ENCODE results near the gene B9D2. TPM values are rescaled to one million over a fixed set of nuclear protein-coding genes. Genes with fewer than 3 reads are reported as not detected.

B9D2 gene
- total RNA-seq, 3 donors from 2014 or later = 4.0 to 7.3 (median 4.3) TPM

DNA sequence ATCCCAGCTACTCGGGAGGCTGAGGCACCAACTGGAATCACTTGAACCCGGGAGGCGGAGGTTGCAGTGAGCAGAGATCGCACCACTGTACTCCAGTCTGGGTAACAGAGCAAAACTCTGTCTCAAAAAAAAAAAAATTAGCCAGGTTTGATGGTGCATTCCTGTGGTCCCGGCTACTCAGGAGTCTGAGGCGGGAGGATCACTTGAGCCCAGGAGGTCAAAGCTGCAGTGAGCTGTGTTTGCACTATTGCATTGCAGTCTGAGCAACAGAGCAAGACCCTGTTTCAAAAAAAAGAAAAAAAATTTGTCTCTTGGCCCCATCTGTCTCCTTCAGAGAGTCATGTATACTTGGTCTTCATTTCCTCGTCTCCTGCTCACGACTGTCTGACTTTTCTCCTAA is 52.3 kb downstream of the B9D2 start:
- TF ChIP-seq POLR2A (IDR thresholded peaks at IDR 0.05) = no peak
- no peak for TF ChIP-seq POLR2AphosphoS5 (IDR thresholded peaks at IDR 0.05)
- TF ChIP-seq, protein P1, sequence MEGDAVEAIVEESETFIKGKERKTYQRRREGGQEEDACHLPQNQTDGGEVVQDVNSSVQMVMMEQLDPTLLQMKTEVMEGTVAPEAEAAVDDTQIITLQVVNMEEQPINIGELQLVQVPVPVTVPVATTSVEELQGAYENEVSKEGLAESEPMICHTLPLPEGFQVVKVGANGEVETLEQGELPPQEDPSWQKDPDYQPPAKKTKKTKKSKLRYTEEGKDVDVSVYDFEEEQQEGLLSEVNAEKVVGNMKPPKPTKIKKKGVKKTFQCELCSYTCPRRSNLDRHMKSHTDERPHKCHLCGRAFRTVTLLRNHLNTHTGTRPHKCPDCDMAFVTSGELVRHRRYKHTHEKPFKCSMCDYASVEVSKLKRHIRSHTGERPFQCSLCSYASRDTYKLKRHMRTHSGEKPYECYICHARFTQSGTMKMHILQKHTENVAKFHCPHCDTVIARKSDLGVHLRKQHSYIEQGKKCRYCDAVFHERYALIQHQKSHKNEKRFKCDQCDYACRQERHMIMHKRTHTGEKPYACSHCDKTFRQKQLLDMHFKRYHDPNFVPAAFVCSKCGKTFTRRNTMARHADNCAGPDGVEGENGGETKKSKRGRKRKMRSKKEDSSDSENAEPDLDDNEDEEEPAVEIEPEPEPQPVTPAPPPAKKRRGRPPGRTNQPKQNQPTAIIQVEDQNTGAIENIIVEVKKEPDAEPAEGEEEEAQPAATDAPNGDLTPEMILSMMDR (IDR thresholded peaks at IDR 0.05) = no peak
- Histone ChIP-seq H3K4me3 (no peak overlapping the region), H3K4me1 (peaks cover 3 to 18% of the 10 kb centered on the region in 2 donors), H3K27me3 (no peaks in the 10 kb centered on the region), H3K36me3 (no peaks in the 10 kb centered on the region), H3K27ac (no peak overlapping the region), H3K9me3 (no peaks in the 10 kb centered on the region)
- no peak for DNase-seq (ENCODE audit: low spot score in 2 of 2)
- intact Hi-C loops (cut with DNase I; ENCODE audit: low total_unique reads) = no loop called here

DNA sequence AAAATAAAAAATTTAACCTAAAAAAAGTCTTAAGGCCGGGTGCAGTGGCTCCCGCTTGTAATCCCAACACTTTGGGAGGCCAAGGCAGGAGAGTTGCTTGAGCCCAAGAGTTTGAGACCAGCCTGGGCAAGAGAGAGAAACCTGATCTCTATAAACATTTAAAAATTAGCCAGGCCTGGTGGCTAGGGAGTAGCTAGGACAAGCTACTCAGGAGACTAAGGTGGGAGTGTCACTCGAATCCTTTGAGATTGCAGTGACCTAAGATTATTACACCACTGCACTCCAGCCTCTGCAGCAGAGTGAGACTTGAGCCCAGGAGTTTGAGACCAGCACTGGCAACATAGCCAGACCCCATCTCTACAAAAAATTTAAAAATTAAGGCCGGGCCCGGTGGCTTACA is 52.9 kb downstream of the B9D2 start:
- DNase-seq (ENCODE audit: low spot score in 2 of 2) = no peak
- peaks cover 3 to 18% of the 10 kb centered on the region in 2 donors for H3K4me1 ChIP-seq
- H3K27ac ChIP-seq = peak overlapping the region in 1 of 2 donors; percentile 96

DNA sequence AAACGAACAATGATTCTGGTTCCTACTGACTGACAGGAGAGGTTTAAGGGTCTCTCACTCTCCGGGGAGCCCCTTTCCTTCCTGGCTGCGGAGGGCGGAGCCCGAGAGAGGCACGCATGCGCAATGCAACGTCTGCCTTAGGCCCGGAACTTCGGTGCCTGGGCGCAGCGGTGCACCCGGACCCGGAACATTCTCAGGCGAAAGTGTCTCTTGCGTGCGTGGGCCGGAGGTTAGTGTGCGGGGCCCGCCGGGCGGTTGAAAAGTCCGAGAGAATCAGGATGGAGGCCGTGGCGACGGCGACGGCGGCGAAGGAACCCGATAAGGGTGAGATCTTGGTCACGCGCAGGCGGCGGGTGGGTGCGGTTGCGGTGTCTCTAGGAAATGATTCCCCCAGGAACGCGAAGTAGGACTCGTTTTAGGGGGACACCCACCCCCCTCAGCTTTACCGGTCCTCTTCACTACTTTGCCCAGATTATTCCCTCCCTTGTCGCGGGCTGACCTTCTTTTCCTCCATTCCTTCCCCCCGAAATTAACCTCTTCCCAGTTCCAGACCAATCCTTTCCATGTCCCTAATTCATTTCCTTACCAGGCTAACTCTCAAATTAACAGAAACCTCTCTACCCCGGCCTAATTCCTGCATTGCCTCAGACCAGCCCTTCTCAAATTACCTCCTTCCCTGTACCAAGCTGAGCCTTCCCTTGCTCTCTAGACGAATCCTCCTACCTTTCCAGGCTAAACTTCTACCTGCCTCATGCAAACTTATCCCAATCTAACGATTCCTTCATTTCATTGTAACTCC is 53.7 kb downstream of the B9D2 start, which contains the start of gene CCDC97:
TSS of gene CCDC97 (plus strand) at position 140 of the 799 bp plus-strand sequence. CDS start at position 279, 139 bp downstream.
- H3K36me3 ChIP-seq = peaks cover 9% of the 10 kb centered on the region

More for the DNA sequence above, 52.9 kb downstream of the B9D2 start:
- Histone ChIP-seq H3K36me3 (peaks cover under 1% of the 10 kb centered on the region), H3K27me3 (no peaks in the 10 kb centered on the region), H3K4me3 (peak overlapping the region; percentile 74 to 94 (median 79)), H3K9me3 (no peaks in the 10 kb centered on the region)
- intact Hi-C loops (cut with DNase I; ENCODE audit: low total_unique reads) = no loop called here
- TF ChIP-seq POLR2AphosphoS5 (IDR thresholded peaks at IDR 0.05) (no peak), POLR2A (IDR thresholded peaks at IDR 0.05) (no peak)
- TF ChIP-seq, protein P1 (IDR thresholded peaks at IDR 0.05) = no peak

DNA sequence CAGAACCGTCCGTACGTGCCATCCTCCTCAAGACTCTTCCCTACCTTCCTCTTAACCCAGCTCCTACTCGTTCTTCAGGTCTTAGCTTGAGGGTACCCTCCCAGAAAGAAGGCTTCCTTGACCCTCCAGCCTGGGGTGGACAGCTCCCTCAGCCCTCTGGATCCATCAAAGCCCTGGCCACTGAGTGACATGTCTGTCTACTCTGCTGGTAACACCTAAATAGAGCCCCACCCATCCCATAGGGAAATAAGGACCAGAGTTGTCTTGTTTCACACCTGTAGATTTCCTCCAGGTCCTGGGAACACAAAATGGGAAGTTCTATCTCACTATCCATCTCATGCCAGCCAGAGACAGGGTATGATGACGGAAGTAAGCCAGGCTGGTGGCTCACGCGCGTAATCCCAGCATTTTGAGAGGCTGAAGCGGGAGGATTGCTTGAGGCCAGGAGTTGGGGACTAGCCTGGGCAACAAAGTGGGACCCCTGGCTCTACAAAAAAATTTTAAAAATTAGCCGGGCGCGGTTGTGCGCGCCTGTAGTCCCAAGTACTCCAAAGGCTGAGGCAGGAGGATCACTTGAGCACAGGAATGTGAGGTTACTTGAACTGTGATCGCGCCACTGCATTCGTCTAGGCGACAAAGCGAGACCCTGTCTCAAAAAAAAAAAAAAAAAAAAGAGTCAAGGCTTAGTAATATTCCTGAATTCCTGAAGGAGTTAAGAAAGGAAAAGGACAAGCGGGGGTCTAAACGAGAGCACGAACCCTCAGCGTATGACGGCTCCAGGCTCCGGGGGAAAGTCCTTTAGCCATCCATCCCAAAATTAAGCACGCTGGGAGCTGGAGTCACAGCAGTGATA is 54.5 kb downstream of the B9D2 start:
- Histone ChIP-seq H3K27me3 (no peaks in the 10 kb centered on the region), H3K27ac (peak overlapping the region; percentile 96 to 98), H3K4me1 (peaks cover 3 to 18% of the 10 kb centered on the region in 2 donors), H3K9me3 (no peaks in the 10 kb centered on the region), H3K36me3 (peaks cover 17% of the 10 kb centered on the region), H3K4me3 (peak overlapping the region; percentile 74 to 94 (median 79))
- TF ChIP-seq, protein P1 (IDR thresholded peaks at IDR 0.05) = peak in 1 of 3 donors; percentile 8
- no peak for TF ChIP-seq POLR2A (IDR thresholded peaks at IDR 0.05)
- DNase-seq (ENCODE audit: low spot score in 2 of 2) = no peak
- intact Hi-C loops (cut with DNase I; ENCODE audit: low total_unique reads) = loop anchor here (5.0 kb wide), 1 partner anchor 352 kb away; no protein-coding TSS in a partner anchor

More for the DNA sequence above, 53.7 kb downstream of the B9D2 start, which contains the start of gene CCDC97:
- Histone ChIP-seq H3K27ac (peak within 1 kb of the TSS; percentile 96 to 98), H3K9me3 (no peaks in the 10 kb centered on the region), H3K4me1 (peaks cover 3 to 18% of the 10 kb centered on the region in 2 donors), H3K4me3 (peak within 1 kb of the TSS; percentile 74 to 94 (median 79)), H3K27me3 (no peaks in the 10 kb centered on the region)
- TF ChIP-seq POLR2A (IDR thresholded peaks at IDR 0.05) (peak; percentile 47), POLR2AphosphoS5 (IDR thresholded peaks at IDR 0.05) (peak; percentile 82 to 93 (median 87))
- TF ChIP-seq, protein P1 (IDR thresholded peaks at IDR 0.05) = no peak
- intact Hi-C loops (cut with DNase I; ENCODE audit: low total_unique reads) = no loop called here
- peak; percentile 71 to 82 for DNase-seq (ENCODE audit: low spot score in 2 of 2)

Measured in breast epithelium (tissue), 4 donors.